ENCODE data around the gene KCNH2. TPM values are rescaled to one million over a fixed set of nuclear protein-coding genes. Genes with fewer than 3 reads are reported as not detected.
"Not testable (repeated sequence)": the region's sequence is repeated elsewhere in the genome, so short reads cannot be mapped to it uniquely, and the experiment has no call there.

KCNH2 gene
- total RNA-seq, 1 experiment from 2014 or later: 0.30 TPM

GRCh38 chr7:151011616-151012015 lies 33.5 kb upstream of the KCNH2 start:
- not testable (repeated sequence) for DNase-seq (ENCODE audit: low read depth)

DNA sequence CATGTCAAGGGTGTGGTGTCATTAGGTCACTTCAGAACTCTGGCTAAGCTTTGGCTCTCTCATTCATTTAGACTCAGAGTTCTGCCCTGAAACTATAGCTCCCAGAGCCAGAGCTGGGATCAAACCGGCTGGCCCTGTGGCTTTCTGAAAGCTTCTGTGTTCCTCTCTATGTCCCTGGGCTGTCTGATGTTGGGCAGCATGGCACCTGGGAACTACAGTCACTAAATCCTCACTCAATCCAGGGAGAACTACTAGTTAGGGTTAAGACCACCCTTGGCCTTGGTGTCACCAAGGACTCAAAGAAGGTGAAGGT lies 32.9 kb upstream of the KCNH2 start:
- DNase-seq (ENCODE audit: low read depth): no peak

GRCh38 chr7:151010307-151011096 lies 32.4 kb upstream of the KCNH2 start:
- no peak for DNase-seq (ENCODE audit: low read depth)

DNA sequence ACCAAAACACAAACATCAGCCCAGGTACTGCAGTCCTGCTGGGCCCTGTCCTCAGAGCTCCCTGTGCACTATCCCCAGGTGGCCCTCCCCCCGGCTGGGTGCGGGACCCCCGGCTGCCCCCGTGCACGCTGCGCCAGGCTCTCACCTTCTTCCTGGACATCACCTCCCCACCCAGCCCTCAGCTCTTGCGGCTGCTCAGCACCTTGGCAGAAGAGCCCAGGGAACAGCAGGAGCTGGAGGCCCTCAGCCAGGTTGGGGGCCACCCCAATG lies 31.9 kb upstream of the KCNH2 start:
- no peak for DNase-seq (ENCODE audit: low read depth)

GRCh38 chr7:151009327-151010036 lies 31.4 kb upstream of the KCNH2 start:
- DNase-seq (ENCODE audit: low read depth): no peak

DNA sequence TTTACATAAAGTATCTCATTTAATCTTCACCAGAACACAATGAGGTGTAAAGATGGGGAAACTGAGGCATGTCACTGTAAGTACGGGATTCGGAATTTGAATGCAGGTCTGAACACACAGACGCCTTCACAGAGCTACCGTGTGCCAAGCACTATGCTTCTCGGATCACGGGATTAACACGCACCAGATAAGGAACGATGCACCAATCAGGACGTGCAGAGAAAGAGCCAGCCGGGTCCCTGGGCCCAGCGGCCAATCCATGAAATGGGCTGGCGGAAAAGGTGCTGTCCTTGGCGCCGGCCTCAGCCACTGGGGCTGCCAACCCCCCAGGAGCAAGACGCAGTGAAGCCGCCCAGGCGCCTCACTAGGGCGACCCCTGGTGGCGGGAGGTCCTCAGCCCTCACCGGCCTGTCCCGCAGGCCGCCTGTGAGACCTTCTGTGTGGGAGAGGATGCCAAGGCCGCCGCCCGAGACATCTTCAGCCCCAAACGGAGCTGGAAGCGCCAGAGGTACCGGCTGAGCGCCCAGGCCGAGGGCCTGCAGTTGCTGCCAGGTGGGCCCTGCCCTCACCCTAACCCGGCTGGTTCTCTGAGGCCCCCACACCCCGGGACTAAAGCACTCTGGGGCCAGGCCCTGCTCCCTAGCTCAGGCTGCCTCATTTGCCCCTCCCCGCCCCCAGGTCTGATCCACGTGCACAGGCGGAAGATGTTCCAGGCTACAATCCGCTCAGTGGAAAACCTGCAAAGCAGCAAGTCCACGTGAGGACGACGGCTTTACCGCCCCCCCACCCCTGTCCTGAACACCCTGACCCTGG lies 30.6 kb upstream of the KCNH2 start:
- DNase-seq (ENCODE audit: low read depth): no peak

- DNase-seq (ENCODE audit: low read depth): peak; percentile 46
These were observed 30.0 kb upstream of the KCNH2 start for GRCh38 chr7:151008143-151008510.

DNA sequence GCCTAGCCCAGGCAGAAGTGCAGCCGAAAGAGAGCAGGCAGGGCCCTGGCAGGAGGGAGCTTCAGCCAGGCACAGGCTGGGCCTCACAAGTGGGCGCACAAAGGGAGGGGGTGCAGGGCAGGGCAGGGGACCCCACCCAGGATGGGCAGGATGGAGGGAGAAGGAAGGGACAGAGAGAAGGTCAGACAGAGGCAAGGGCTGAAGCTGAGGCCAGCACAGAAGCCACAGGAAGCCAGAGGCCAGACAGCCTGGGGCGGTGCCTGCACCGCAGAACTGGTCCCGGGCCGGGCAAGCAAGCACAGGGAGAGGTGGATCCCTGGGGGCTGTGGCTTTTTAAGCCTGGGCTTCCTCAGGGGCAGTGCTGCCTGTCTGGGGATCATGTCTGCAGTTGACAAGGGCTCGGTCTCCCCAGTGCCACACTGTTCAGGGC lies 29.4 kb upstream of the KCNH2 start:
- peak; percentile 74 for DNase-seq (ENCODE audit: low read depth)

DNA sequence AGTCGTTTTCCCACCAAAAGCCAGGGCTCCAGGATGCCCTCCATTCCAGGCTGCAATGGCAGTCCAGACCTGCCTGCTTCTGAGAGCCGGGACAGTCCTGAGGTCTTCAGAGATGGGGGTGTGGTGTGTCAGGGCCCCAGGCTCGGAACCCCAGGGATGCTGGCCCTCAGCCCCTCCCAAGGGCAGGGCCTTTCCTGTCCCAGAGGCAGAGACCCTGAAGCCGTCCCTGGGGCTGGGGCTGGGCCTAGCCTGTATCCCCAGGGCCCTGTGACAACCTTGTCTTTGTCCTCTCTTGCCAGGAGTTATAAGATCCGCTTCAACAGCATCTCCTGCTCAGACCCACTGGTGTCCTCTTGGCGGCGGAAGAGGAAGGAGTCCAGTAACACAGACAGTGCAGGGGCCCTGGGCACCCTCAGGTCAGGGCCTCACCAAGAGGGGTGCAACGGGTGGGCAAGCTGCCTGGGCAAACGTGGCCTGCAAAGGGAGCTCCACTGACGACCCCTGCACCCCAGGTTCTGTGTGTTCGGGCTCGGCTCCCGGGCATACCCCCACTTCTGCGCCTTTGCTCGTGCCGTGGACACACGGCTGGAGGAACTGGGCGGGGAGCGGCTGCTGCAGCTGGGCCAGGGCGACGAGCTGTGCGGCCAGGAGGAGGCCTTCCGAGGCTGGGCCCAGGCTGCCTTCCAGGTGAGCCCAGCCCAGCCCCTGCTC lies 28.6 kb upstream of the KCNH2 start:
- DNase-seq (ENCODE audit: low read depth): no peak

DNA sequence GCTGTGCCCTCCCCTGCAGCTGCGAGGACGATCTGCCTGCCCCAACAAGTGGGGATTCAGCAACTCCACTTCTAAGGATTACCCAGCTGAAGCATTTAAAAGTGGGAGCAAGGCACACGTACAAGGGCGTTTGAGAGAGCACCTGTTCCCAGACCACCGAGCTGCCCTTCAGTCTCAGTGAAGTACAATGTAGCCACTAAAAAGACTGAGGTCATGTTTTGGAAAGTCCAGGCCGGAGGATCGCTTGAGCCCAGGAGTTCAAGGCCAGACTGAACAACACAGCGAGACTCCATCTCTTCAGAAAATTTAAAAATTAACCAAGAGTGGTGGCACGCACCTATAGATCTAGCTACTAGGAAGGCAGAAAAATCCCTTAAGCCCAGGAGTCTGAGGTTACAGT lies 27.4 kb upstream of the KCNH2 start:
- no peak for DNase-seq (ENCODE audit: low read depth)

GRCh38 chr7:151003572-151003971 lies 25.5 kb upstream of the KCNH2 start:
- no peak for DNase-seq (ENCODE audit: low read depth)

DNA sequence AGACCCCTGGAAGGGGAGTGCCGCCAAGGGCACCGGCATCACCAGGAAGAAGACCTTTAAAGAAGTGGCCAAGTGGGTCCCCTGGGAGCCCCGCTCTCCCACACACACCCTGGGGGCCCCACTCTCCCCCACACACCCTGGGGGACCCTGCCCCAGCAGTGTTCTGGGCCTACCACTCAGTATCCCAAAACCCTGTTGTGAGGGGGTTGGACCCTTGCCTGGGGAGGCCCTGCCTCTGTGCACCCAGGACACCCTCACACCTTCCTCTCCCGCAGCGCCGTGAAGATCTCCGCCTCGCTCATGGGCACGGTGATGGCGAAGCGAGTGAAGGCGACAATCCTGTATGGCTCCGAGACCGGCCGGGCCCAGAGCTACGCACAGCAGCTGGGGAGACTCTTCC lies 23.4 kb upstream of the KCNH2 start:
- no peak for DNase-seq (ENCODE audit: low read depth)

DNA sequence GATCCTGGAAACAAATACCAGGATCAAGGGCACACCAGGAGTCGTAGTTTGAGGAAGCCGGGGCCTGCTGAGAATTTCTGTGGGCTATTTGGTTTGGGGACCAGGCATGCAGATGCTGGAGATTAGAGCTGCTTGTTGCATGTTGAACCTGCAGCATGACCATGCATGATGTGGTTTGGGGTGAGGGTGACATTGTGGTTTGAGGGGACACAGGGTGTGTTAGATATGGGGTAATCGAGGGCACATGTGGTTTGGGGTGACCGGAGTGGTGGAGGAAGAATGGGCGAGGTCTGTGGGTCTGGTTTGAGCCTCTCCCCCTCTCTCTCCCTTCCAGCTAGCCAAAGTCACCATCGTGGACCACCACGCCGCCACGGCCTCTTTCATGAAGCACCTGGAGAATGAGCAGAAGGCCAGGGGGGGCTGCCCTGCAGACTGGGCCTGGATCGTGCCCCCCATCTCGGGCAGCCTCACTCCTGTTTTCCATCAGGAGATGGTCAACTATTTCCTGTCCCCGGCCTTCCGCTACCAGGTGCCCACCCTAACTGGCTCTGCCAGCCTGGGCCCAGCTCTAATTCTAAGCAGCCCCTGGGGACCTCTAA lies 22.9 kb upstream of the KCNH2 start:
- DNase-seq (ENCODE audit: low read depth): no peak

- DNase-seq (ENCODE audit: low read depth): no peak
These were observed 21.5 kb upstream of the KCNH2 start for GRCh38 chr7:150999497-151000230.

- no peak for DNase-seq (ENCODE audit: low read depth)
These were observed 20.9 kb upstream of the KCNH2 start for GRCh38 chr7:150999001-150999400.

GRCh38 chr7:150998341-150998740 lies 20.2 kb upstream of the KCNH2 start:
- DNase-seq (ENCODE audit: low read depth): no peak

GRCh38 chr7:150997817-150998216 lies 19.7 kb upstream of the KCNH2 start:
- no peak for DNase-seq (ENCODE audit: low read depth)

DNA sequence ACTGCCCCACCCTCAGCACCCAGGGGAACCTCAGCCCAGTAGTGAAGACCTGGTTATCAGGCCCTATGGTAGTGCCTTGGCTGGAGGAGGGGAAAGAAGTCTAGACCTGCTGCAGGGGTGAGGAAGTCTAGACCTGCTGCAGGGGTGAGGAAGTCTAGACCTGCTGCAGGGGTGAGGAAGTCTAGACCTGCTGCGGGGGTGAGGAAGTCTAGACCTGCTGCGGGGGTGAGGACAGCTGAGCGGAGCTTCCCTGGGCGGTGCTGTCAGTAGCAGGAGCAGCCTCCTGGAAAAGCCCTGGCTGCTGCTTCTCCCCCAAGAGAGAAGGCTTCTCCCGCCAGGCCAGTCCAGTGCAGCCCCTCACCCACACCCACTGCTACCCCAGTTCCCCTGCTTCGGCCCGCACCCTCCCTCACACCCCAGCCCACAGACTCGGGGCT lies 19.0 kb upstream of the KCNH2 start:
- no peak for DNase-seq (ENCODE audit: low read depth)

- DNase-seq (ENCODE audit: low read depth): no peak
These were observed 18.4 kb upstream of the KCNH2 start for GRCh38 chr7:150996376-150997074.

DNA sequence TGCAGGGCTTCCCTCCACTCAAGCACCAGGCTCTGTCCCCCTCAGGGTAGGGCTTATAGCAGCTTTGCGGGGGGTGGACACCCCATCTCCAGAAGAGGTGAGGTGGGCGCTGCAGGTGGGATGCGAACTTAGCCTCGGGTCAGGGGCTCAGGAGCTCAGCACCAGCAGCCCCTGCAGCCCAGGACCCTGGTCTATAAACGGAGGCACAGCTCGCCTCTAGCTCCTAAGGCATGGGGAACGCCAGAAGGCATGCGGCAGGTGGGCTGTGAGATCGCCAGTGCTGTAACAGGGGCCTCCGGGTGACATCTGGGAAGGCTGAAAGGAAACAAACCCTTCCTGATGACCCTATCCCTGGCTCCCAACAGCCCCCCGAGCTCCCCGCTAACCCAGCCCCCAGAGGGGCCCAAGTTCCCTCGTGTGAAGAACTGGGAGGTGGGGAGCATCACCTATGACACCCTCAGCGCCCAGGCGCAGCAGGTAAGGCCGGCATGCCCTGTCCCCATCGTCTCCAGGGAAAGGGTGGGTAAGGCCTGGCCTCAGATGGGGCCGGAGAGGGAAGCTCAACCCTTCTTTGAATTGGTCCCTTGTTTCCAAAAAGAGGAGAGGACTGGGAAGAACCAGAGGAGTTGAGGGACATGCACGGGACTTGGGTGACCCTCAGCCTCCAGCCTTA lies 16.9 kb upstream of the KCNH2 start:
- no peak for DNase-seq (ENCODE audit: low read depth)

Measured in M059J (cell line).